HepG2 (cell line): Measurements from ENCODE around the gene STUB1. TPM values are rescaled to one million over a fixed set of nuclear protein-coding genes. Genes with fewer than 3 reads are reported as not detected.

Experiments
- AGO2 ChIP-seq: fragments of 200-400 bp; formaldehyde crosslinking; optimal IDR thresholded peaks from 2 replicates; pipeline ENCODE3; 2017; ENCODE audit warnings: mild to moderate bottlenecking, low read depth, low read length, moderate library complexity
- BCL6 ChIP-seq: IDR thresholded peaks from 2 replicates; pipeline ENCODE4 v1.6.1; 2016; ENCODE audit warnings: missing genetic modification reagents, missing compliant biosample characterization
- BRCA1 ChIP-seq: sonication (generic); formaldehyde crosslinking; IDR thresholded peaks from 2 replicates; pipeline ENCODE4 v1.4.0; 2020; ENCODE audit warnings: missing genetic modification reagents
- DNMT3B ChIP-seq: conservative IDR thresholded peaks from 2 replicates; pipeline ENCODE4 v1.6.1; 2016; ENCODE audit warnings: missing biosample characterization, control low read depth
- ERF ChIP-seq: IDR thresholded peaks from 2 replicates; pipeline ENCODE4 v1.6.1; 2018; ENCODE audit warnings: missing biosample characterization, missing genetic modification reagents
- HES4 ChIP-seq: sonication (generic); formaldehyde crosslinking; IDR thresholded peaks from 2 replicates; pipeline ENCODE4 v1.9.0; 2021; ENCODE audit warnings: mild to moderate bottlenecking, missing genetic modification reagents, borderline replicate concordance
- MED13 ChIP-seq: sonication (generic); formaldehyde crosslinking; IDR thresholded peaks from 2 replicates; pipeline ENCODE4 v1.5.0; 2020; ENCODE audit warnings: missing genetic modification reagents
- MXI1 ChIP-seq: IDR thresholded peaks from 3 replicates; pipeline ENCODE4 v1.6.1; 2012; ENCODE audit warnings: low read depth, low read length, inconsistent platforms, borderline replicate concordance
- NFIC ChIP-seq: IDR thresholded peaks from 2 replicates; pipeline ENCODE4 v1.6.1; 2012; ENCODE audit warnings: mild to moderate bottlenecking, low read length, inconsistent platforms
- NRL ChIP-seq: sonication (generic); formaldehyde crosslinking; IDR thresholded peaks from 2 replicates; pipeline ENCODE4 v1.5.0; 2020; ENCODE audit warnings: missing genetic modification reagents, mild to moderate bottlenecking, moderate library complexity, borderline replicate concordance
- SMARCC2 ChIP-seq: fragments of 450-650 bp; IDR thresholded peaks from 2 replicates; pipeline ENCODE4 v1.6.1; 2017; ENCODE audit warnings: antibody characterized with exemption, mild to moderate bottlenecking
- SMARCE1 ChIP-seq: fragments of 450-650 bp; IDR thresholded peaks from 2 replicates; pipeline ENCODE4 v1.6.1; 2017; ENCODE audit warnings: borderline replicate concordance
- SMYD3 ChIP-seq: sonication (generic); formaldehyde crosslinking; IDR thresholded peaks from 2 replicates; pipeline ENCODE4 v1.8.1; 2023; ENCODE audit warnings: mild to moderate bottlenecking, missing genetic modification reagents
- TOPORS ChIP-seq: sonication (generic); formaldehyde crosslinking; IDR thresholded peaks from 2 replicates; pipeline ENCODE4 v1.8.0; 2023; ENCODE audit warnings: mild to moderate bottlenecking, missing genetic modification reagents
- U2AF1 ChIP-seq: fragments of 200-400 bp; formaldehyde crosslinking; optimal IDR thresholded peaks from 2 replicates; pipeline ENCODE3; 2017; ENCODE audit warnings: mild to moderate bottlenecking, low read depth, low read length
- UBTF ChIP-seq: sonication (generic); formaldehyde crosslinking; IDR thresholded peaks from 2 replicates; pipeline ENCODE4 v1.4.0; 2020; ENCODE audit warnings: mild to moderate bottlenecking, missing genetic modification reagents
- YY1 ChIP-seq: IDR thresholded peaks from 2 replicates; pipeline ENCODE4 v1.6.1; 2011; ENCODE audit warnings: low read length, low read depth, moderate library complexity, mild to moderate bottlenecking; ENCODE audit not compliant: insufficient read depth, insufficient replicate concordance
- ZBTB20 ChIP-seq: sonication (generic); formaldehyde crosslinking; IDR thresholded peaks from 2 replicates; pipeline ENCODE4 v1.8.1; 2023; ENCODE audit warnings: missing genetic modification reagents, low read depth, mild to moderate bottlenecking, borderline replicate concordance
- ZBTB37 ChIP-seq: sonication (generic); formaldehyde crosslinking; IDR thresholded peaks from 2 replicates; pipeline ENCODE4 v1.4.0; 2020; ENCODE audit warnings: mild to moderate bottlenecking, missing genetic modification reagents
- ZC3H13 ChIP-seq: sonication (generic); formaldehyde crosslinking; IDR thresholded peaks from 2 replicates; pipeline ENCODE4 v1.8.1; 2023; ENCODE audit warnings: mild to moderate bottlenecking, missing genetic modification reagents, moderate library complexity
- ZKSCAN8 ChIP-seq: IDR thresholded peaks from 2 replicates; pipeline ENCODE4 v1.6.1; 2016; ENCODE audit warnings: borderline replicate concordance, missing genetic modification reagents, missing compliant biosample characterization
- ZNF12 ChIP-seq: sonication (generic); formaldehyde crosslinking; IDR thresholded peaks from 2 replicates; pipeline ENCODE4 v1.5.0; 2020; ENCODE audit warnings: missing genetic modification reagents
- ZNF552 ChIP-seq: sonication (generic); formaldehyde crosslinking; IDR thresholded peaks from 2 replicates; pipeline ENCODE4 v1.9.0; 2022; ENCODE audit warnings: missing genetic modification reagents, mild to moderate bottlenecking, borderline replicate concordance
- ZNF563 ChIP-seq: sonication (generic); formaldehyde crosslinking; IDR thresholded peaks from 2 replicates; pipeline ENCODE4 v1.8.0; 2022; ENCODE audit warnings: mild to moderate bottlenecking, moderate library complexity, missing genetic modification reagents
- ZNF709 ChIP-seq: sonication (generic); formaldehyde crosslinking; IDR thresholded peaks from 2 replicates; pipeline ENCODE4 v1.5.0; 2020; ENCODE audit warnings: mild to moderate bottlenecking, missing genetic modification reagents
- polyA plus RNA-seq, 8 experiments: library from polyadenylated mRNA; depleted of rRNA in 3 of 8; stranded (reverse) in 7 of 8; unstranded in 1 of 8; fragments of >200 nt; fragmentation: Illumina TruSeq in 4 of 8; extraction: Trizol in 4 of 8; gene quantifications; 2 replicates each; pipeline versions ENCODE4 v1.2.1 to v1.2.3, GENCODE V29; 2011 to 2016; ENCODE audit warnings: low read depth in 4 of 8, missing spikeins in 1 of 8, mixed read lengths in 1 of 8; ENCODE audit not compliant: insufficient read depth in 1 of 8
- total RNA-seq, 5 experiments: library from RNA; depleted of rRNA; stranded (reverse); fragments of >200 nt; fragmentation: Illumina TruSeq; extraction: Trizol; gene quantifications; 2 replicates each; pipeline ENCODE4 v1.2.3, GENCODE V29; 2016; ENCODE audit warnings: low read depth in 1 of 5
- TF ChIP-seq, protein P1 (sequence below): sonication (generic); formaldehyde crosslinking; IDR thresholded peaks from 2 replicates; pipeline ENCODE4 v1.8.1; 2023; ENCODE audit warnings: missing genetic modification reagents, inconsistent platforms, borderline replicate concordance
- TF ChIP-seq, protein P2 (sequence below): sonication (generic); formaldehyde crosslinking; IDR thresholded peaks from 2 replicates; pipeline ENCODE4 v1.5.0; 2020; ENCODE audit warnings: missing genetic modification reagents

The STUB1 gene
- total and polyA plus RNA-seq, 2 of the 13 experiments (the other 11 are each of a cell fraction or from before 2014, with no cell fraction given), result 52.9 to 78.2 TPM

GRCh38 chr16:720447-720989 lies 40.3 kb downstream of the STUB1 start (continued):
- TF ChIP-seq YY1 (no peak), ERF (CRISPR knock-in tag) (0 out of 2 replicates have a peak, but pooled peaks have one; percentile 1), ZNF709 (CRISPR knock-in tag) (no peak), ZBTB20 (CRISPR knock-in tag) (0 out of 2 replicates have a peak, but pooled peaks have one; percentile 30), NRL (CRISPR knock-in tag) (peak; percentile 30; the same call in 1 of the 2 replicates), BCL6 (CRISPR knock-in tag) (no peak), ZC3H13 (peak; percentile 80), ZKSCAN8 (CRISPR knock-in tag) (no peak), ZNF563 (CRISPR knock-in tag) (no peak), UBTF (CRISPR knock-in tag) (no peak), AGO2 (peak; percentile 87), HES4 (CRISPR knock-in tag) (no peak), NFIC (no peak), TOPORS (CRISPR knock-in tag) (no peak), MED13 (CRISPR knock-in tag) (no peak), MXI1 (no peak), U2AF1 (peak; percentile 21), ZNF12 (CRISPR knock-in tag) (no peak), SMYD3 (CRISPR knock-in tag) (no peak), SMARCC2 (no peak), DNMT3B (no peak), ZNF552 (CRISPR knock-in tag) (no peak), SMARCE1 (no peak), BRCA1 (CRISPR knock-in tag) (no peak), ZBTB37 (CRISPR knock-in tag) (no peak)
- TF ChIP-seq, protein P1, sequence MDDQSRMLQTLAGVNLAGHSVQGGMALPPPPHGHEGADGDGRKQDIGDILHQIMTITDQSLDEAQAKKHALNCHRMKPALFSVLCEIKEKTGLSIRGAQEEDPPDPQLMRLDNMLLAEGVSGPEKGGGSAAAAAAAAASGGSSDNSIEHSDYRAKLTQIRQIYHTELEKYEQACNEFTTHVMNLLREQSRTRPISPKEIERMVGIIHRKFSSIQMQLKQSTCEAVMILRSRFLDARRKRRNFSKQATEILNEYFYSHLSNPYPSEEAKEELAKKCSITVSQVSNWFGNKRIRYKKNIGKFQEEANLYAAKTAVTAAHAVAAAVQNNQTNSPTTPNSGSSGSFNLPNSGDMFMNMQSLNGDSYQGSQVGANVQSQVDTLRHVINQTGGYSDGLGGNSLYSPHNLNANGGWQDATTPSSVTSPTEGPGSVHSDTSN (CRISPR knock-in tag), result no peak
- TF ChIP-seq, protein P2, sequence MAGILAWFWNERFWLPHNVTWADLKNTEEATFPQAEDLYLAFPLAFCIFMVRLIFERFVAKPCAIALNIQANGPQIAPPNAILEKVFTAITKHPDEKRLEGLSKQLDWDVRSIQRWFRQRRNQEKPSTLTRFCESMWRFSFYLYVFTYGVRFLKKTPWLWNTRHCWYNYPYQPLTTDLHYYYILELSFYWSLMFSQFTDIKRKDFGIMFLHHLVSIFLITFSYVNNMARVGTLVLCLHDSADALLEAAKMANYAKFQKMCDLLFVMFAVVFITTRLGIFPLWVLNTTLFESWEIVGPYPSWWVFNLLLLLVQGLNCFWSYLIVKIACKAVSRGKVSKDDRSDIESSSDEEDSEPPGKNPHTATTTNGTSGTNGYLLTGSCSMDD (CRISPR knock-in tag), result no peak
